ENCODE measurements around the gene GRM2.
A peak's percentile ranks its signal among the peaks of the same experiment; 100 is the strongest.

Gene GRM2

GRCh38 chr3:51705276-51706020 lies 1.4 kb upstream of the GRM2 start:
- no peak for DNase-seq (ENCODE audit: low read depth)
- TF ChIP-seq, protein P1, sequence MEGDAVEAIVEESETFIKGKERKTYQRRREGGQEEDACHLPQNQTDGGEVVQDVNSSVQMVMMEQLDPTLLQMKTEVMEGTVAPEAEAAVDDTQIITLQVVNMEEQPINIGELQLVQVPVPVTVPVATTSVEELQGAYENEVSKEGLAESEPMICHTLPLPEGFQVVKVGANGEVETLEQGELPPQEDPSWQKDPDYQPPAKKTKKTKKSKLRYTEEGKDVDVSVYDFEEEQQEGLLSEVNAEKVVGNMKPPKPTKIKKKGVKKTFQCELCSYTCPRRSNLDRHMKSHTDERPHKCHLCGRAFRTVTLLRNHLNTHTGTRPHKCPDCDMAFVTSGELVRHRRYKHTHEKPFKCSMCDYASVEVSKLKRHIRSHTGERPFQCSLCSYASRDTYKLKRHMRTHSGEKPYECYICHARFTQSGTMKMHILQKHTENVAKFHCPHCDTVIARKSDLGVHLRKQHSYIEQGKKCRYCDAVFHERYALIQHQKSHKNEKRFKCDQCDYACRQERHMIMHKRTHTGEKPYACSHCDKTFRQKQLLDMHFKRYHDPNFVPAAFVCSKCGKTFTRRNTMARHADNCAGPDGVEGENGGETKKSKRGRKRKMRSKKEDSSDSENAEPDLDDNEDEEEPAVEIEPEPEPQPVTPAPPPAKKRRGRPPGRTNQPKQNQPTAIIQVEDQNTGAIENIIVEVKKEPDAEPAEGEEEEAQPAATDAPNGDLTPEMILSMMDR (conservative IDR thresholded peaks at IDR 0.05; ENCODE audit: low read depth, low read length), result no peak
- no peak overlapping the region for H3K4me3 ChIP-seq (ENCODE audit: low read length)

- DNase-seq (ENCODE audit: low read depth), result no peak
- TF ChIP-seq, protein P1 (conservative IDR thresholded peaks at IDR 0.05; ENCODE audit: low read depth, low read length), result no peak
- H3K4me3 ChIP-seq (ENCODE audit: low read length), result no peak overlapping the region
Measured at GRCh38 chr3:51706021-51706485, 815 bp upstream of the GRM2 start.

DNA sequence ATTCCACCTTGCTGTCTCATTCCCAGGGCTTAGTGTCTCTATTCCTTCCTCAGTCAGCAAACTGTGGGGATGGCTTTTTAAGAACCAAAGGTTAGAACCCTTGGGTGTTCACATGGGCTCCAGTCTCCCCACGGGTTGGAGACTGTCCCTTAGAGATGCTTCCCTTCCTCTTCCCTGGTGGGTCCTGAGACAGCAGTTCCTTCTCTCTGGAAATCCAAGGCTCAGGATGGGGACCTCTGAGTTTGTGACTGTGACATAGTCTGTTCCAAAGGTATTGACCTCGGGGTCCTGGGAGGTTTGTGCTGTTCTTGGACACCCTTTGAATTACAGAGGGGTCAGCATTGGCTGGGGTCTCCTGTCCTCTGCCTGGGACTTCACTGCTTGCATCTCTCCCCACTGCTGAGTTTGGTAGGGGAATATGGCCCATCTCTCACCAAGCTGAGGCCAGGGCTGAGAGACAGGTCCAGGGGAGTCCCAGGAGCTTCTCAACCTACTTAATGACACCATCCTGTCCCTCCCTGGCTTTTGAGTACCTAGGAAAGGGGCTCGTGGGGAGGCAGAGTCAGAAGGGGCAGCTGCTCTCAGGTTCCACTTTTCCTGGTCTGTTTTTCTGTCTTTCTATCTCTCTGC lies 1.5 kb downstream of the GRM2 start:
- DNase-seq (ENCODE audit: low read depth), result no peak
- no peak overlapping the region for H3K4me3 ChIP-seq (ENCODE audit: low read length)
- TF ChIP-seq, protein P1 (conservative IDR thresholded peaks at IDR 0.05; ENCODE audit: low read depth, low read length), result no peak

DNA sequence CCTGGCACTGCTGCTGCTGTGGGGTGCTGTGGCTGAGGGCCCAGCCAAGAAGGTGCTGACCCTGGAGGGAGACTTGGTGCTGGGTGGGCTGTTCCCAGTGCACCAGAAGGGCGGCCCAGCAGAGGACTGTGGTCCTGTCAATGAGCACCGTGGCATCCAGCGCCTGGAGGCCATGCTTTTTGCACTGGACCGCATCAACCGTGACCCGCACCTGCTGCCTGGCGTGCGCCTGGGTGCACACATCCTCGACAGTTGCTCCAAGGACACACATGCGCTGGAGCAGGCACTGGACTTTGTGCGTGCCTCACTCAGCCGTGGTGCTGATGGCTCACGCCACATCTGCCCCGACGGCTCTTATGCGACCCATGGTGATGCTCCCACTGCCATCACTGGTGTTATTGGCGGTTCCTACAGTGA lies 2.1 kb downstream of the GRM2 start:
- DNase-seq (ENCODE audit: low read depth), result no peak
- H3K4me3 ChIP-seq (ENCODE audit: low read length), result no peak overlapping the region
- TF ChIP-seq, protein P1 (conservative IDR thresholded peaks at IDR 0.05; ENCODE audit: low read depth, low read length), result no peak

DNA sequence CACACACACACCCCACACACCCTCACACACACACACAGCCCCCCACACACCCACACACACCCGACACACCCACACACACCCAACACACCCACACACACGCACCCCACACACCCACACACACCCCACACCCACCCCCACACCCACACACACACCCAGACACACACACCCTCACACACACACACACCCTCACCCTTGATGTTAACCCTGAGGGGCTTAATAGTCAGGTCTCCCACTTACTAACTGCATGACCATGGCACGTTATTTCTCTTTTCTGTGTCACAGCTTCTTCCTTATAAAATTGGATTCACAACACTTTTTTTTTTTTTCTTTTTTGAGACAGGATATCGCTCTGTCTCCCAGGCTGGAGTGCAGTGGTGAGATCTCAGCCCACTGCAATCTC lies 2.8 kb downstream of the GRM2 start:
- TF ChIP-seq, protein P1 (conservative IDR thresholded peaks at IDR 0.05; ENCODE audit: low read depth, low read length), result no peak
- DNase-seq (ENCODE audit: low read depth), result no peak
- no peak overlapping the region for H3K4me3 ChIP-seq (ENCODE audit: low read length)

DNA sequence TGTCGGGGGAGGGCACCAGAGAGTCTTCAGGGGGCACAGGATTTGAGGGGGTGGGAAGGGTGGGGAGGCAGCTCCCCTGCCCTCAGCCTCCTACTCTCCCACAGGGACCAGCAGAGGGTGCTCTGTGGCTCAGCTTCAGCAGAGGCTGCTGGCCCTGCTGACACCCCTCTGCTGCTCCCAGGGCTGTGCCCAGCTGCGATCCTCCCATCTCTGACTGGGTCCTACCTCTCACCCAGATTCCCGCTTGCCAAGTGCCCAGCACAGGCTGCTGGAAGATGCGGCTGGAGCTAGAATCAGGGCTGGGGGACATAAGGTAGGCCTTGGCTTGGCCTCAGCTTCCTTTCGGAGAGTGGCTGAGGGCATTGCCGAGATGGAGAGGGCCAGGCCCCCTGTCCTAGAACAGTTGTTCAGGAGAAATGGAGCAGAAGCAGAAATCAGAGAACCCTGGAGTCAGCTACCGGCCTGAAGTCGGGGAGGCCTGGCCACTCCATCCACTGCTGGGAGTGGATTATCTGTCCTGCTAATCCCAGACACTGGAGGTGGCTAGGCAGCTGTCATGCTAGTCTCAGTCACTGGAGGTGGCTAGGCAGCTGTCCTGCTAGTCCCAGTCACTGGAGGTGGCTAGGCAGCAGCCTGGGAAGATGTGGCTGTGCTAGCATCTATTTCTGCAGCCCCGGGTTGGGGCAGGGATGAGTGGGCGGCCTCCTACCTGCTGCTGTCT lies 3.9 kb downstream of the GRM2 start:
- no peak for DNase-seq (ENCODE audit: low read depth)
- TF ChIP-seq, protein P1 (conservative IDR thresholded peaks at IDR 0.05; ENCODE audit: low read depth, low read length), result peak; percentile 44
- no peak overlapping the region for H3K4me3 ChIP-seq (ENCODE audit: low read length)
